HG03135 (cell line): ENCODE data around the gene SCYL3.
"Not testable (repeated sequence)": the region's sequence is repeated elsewhere in the genome, so short reads cannot be mapped to it uniquely, and the experiment has no call there.

Experiments used
- ATAC-seq: cut with Tn5 transposase; IDR thresholded peaks from one replicate; pipeline ENCODE4 v1.9.1; 2021; ENCODE audit warnings: mild to moderate bottlenecking, moderate library complexity; ENCODE audit not compliant: unreplicated experiment

Gene SCYL3, protein sequence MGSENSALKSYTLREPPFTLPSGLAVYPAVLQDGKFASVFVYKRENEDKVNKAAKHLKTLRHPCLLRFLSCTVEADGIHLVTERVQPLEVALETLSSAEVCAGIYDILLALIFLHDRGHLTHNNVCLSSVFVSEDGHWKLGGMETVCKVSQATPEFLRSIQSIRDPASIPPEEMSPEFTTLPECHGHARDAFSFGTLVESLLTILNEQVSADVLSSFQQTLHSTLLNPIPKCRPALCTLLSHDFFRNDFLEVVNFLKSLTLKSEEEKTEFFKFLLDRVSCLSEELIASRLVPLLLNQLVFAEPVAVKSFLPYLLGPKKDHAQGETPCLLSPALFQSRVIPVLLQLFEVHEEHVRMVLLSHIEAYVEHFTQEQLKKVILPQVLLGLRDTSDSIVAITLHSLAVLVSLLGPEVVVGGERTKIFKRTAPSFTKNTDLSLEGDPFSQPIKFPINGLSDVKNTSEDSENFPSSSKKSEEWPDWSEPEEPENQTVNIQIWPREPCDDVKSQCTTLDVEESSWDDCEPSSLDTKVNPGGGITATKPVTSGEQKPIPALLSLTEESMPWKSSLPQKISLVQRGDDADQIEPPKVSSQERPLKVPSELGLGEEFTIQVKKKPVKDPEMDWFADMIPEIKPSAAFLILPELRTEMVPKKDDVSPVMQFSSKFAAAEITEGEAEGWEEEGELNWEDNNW

DNA sequence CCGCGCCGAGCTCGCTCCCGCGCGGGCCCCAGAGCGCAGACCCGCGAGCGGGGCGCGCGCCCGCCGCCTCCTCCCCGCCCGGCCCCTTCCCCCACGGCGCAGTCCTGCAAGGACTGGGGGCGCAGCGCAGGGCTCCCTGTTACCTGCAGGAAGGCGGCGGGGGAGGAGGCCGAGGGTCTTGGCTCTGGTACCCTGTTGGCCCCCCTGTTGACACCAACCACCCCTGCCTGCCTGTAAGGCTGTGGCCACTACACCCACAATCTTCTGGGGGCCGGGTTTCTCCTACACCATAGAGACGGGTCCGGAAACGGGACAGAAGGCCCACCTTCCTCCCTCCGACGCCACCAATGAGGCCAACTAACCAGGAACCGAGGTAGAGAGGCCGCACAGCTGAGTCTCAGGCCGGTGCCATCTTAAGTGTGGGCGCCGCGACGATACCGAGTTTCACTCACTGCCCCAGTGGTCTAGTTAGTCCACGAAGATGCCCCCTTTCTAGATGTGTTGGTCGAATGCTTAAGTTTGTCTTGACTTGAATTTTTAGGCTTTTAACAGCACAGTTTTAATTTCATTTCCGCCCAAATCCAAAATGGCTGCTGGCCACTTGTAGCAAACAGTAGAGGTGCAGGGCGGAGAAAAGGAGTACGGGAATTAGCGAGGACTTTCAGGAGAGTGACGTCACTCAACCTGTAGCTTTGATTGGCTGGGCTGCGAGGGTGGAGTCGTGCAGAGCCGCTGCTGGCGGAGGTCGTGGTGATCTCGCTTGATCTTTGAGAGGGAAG is at the start of gene SCYL3:
Gene SCYL3 (minus strand): TSS at position 252 of the 779 bp plus-strand sequence. CDS start 5,056 bp downstream, outside the sequence.
- ATAC-seq: peak; percentile 89

DNA sequence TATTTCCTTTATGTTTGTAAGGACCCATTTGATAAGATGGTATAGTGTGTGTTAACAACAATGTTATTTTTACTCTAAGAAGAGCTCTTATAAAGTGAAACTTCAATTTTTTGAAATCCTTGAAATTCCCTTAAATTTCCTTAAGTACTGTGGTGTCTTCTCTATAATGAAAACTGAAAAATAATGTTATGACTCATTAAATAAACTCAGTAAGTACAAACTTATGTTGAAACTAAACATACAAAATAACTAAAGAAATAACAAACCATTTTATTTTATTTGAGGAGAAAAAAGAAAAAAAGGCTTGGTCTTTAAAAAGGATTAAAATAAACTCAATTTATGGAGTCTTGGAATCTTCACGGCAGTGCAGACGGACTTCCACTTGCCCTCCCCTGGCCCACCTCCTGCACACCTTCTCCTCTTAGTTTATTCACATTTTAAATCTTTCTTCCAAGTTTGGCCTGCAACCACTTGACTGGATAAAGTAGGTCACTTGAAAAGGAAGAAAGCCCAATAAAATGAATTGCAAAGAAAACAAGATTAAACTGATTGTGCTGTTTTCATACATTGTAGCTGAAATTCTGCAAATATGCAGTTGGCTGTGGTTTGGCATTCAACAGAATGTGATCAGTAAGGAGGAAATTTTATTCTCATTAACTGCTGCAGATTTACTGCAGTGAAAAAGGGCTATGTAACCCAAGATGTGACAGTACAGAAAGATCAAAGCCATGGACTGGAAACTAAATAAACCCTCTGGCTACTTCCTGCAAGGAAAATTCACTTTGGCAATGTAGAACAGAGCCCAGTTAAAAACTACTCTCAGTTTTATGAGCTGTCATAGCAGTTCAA is 48.5 kb upstream of the SCYL3 start:
- ATAC-seq: no peak

DNA sequence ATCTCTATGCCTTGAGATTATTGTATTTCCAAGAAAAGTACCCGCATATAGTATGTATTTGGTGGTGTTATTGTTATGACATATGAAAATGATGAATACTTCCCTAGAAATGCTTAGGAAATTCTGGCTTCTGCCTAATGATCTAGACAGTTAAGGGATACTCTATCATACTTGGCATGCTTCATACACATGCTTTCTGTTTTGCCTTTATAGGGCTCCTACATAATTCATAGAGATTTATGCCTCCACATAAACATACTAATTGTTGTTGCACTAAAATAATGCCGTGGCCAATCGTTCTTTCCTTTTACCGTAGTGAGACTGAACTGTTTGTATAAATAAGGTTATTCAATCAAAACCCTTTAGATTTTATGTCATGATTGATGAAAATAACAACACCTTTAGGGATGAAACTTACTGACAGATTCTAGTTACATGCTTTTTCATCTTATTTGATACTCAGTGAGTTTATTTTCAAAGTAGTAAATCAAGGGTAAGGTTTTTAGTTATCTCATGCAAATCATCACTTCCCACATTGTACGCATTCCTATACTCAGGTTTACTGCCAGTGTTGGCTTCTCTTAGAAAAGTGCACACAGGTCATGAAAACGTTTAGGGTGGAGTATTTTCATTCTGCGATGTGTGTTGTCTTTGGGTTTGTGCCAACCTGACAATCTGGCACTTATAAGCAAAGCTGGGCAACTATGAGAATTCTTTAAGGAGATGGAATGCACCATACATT is 40.5 kb upstream of the SCYL3 start:
- ATAC-seq: no peak

DNA sequence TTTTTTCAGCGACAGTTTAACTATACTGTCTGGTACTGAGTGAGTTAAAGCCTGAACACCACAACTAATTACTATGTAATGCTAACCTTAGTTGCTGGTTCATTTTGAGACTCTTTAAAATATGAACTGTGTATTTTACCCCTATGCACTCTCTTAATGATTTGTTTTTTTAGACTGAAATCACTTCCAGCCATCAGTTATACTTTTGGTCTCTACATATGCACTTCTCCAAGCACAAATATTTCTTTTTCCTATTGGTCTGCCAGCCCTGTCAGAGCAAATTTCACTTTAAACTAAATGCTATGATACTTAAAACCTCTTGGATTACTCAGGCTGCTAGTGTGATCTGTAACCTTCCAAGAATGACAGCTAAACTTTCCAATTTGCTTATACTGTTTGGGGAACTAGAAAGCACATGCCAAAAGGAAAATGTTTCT is 38.1 kb upstream of the SCYL3 start:
- no peak for ATAC-seq

DNA sequence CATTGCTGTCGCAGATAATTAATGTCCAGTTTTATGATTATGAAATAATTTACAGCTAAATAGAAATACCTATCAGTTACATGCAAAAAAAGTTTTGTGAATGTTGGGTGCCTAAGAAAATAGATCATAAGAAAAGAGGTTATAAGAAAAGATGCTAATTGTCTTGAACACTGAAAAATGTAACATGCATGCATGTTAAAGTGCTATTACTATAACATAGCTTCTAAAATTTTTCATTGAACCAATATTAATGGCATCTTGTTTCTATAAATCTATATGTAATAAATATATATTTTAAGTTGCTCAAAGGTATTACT is 35.5 kb upstream of the SCYL3 start:
- ATAC-seq: no peak

DNA sequence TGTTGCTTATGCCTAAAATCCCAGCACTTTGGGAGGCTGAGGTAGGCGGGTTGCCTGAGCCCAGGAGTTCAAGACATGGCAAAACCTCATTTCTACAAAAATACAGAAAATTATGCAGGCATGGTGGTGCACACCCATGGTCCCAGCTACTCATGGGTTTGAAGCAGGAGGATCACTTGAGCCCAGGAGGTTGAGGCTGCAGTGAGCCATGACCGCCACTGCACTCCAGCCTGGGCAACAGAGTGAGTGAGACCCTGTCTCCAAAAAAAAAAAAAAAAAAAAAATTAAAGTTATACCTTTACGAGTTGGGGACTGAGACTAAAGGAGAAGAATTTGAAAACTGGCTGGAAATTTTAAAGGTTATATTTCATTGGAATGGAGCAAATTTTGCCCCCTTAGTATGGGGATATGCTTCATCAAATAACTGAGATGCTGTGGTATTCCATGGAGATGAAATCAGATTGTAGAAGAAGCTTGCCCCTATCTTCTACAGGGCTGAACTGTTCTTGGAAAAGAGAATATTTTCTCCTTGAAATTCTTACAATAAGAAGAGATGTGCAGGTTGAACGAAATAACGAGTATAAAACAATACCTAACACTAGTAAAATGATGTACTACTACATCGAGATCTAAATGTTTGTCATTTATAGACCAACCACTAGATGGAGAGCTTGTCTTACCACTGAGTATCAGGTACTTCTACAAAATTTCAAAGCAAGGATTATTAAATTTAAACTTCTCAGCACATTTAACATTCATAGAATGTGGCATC is 34.9 kb upstream of the SCYL3 start:
- peak; percentile 84 for ATAC-seq

DNA sequence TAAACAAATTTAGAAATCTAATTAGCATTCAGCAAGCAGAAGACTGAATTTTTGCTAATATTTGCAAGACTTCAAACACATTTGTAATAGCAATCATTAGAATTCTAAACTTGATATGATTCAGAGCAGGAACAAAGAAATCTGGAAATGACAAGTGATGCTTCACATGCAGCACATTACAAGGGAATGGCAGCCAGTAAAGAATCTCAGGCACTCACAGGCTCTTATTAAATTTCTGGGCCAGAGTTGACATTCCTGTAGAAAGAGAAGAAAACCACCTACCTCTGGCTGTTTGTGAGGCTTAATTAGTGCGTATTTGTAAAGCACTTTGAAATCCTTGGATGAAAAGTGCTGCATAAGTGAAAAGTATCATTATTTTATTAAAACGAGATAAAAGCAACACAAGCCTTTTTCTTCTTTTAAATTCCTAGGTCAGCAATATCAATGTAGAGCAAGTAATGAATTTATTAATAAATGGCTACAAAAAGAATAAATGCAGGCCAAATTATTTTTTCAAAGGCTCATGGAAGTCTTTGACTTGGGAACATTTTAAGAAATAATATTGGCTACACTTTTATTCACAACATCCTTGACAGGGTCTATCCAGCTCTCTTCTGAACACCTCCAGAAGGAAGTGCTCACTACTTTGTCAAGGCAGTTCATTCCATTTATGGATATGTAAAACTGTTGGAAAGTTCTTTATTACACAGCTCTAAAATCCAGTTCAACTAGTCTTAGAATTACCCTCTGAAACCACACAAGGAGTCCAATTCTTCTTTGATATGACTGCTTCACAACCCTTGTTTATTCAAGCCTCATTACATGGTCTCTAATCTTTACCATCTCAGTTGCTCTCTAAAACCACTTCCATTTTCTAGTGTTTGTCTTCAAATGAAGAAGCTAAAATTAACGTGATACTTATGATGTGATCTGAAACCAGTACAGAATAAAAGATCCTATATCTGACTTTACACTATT is 32.1 kb upstream of the SCYL3 start:
- ATAC-seq: peak; percentile 62

DNA sequence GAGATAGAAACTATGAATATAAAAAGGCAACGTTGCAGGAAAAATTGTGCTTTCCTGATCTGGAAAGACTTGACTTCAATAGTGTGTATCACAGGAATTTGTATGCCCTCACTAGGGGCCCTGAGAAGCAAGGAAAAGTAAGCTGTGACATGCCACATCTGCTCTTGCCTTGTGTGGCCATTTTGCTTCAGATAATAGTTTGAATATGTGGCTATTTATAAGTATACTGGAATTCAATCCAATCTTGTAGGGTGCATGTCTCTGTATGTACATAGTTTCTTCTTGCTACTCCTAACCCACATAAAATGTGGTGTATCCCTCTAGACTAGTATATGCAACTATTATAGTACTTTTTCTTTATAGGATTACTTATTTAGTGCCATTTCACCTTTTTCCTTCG is 31.1 kb upstream of the SCYL3 start:
- ATAC-seq: no peak

DNA sequence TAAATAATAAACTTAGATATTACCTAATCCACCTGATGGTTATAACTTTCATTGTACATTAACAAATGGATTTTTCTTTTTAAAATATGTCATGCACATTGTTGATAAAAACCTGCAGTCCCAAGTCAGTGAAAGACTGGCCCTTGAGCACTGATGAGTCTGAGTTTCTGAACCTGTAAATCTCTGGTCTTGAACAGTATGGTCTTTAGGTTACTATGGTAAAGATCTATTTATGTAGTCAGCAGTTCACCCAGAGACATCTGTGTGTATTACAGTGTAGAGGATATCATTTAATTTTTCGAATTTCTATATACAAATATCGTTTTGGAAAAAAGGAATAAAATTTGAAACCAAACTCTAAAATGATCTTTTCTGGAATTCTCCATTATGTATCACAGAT is 30.4 kb upstream of the SCYL3 start:
- no peak for ATAC-seq

DNA sequence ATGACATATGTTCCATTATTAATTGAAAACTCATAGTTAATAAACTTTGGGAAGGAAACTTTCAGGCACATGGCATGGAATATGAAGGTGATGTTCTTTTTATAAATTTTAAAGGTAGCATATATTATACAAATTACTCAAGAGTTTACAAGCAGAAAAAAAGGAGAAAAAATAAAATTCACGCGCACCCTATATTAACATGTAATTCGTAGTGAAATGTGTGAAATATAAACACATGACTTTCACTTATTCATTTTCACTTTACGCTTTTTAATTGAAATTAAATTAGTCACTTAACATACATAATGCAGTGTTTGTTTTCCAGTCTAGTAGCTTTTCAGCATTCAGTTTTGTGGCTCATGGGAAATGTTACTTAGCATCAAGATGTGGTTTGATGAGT is 27.4 kb upstream of the SCYL3 start:
- no peak for ATAC-seq

DNA sequence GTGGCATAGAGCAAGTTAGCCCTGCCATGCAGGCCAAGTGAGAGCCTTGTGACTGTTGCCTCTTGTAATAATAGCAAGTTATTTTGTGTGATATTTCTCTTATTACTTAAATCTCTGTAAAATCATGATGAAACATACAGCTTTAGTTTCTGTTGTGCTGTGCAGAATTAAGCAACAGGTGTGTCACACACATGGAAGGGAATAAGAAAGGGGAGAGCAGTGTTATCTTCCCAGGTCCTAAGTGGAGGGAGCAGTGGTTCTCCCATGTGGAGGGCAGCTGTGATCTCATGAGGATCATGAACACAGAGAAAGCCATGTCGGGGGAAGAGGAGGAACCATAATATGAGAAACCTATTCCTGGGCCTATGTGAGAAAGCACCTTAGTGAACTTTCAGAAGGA is 25.2 kb upstream of the SCYL3 start:
- no peak for ATAC-seq

DNA sequence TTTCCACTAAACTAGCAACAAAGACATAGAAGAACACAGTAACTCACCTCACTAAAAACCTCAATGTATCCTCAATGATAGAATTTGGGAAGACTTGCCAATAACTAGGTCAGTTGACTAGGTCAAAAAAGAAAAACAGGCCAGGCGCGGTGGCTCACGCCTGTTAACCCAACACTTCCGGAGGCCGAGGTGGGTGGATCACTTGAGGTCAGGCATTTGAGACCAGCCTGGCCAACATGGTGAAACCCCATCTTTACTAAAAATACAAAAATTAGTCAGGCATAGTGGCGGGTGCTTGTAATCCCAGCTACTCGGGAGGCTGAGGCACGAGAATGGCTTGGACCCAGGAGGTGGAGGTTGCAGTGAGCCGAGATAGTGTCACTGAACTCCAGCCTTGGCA is 24.5 kb upstream of the SCYL3 start:
- ATAC-seq: not testable (repeated sequence)

DNA sequence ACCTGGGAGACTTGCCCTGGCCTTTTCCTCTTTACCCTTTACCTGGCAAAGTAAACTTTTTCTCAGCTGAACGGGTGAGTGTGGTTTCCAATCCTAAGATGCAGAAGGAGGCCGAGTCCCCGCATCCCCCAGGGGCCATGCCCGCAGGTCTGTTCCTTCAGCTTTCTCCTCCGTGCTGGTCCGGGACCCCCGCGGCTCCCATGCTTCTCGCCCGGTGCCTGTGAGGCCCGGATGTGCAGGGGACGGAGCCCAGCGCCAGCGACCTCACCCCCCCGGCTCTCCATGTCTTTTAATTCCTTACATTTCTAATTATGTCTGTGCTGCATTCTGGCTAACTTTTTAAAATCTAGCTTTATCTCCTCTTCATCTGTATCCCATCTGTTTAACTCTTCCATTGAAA is 21.5 kb upstream of the SCYL3 start:
- ATAC-seq: no peak

DNA sequence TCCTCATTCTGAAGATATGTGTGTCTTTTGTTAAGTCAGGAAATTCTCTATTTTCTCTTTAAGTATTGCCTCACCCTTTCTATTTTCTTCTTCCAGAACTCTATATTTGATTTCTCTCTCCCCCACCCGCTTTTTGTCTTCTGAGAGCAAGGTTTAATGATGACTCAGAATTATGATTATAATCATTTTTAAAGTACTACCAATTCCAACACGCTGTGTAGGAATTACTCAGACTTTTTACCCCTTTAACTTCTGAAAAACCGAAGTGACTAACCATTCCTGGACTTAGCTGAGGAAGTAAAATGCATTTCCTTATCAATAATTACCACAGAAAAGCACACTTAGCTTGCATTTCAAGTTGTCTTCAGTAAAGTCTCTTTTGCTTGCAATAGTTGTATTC is 20.8 kb upstream of the SCYL3 start:
- no peak for ATAC-seq

DNA sequence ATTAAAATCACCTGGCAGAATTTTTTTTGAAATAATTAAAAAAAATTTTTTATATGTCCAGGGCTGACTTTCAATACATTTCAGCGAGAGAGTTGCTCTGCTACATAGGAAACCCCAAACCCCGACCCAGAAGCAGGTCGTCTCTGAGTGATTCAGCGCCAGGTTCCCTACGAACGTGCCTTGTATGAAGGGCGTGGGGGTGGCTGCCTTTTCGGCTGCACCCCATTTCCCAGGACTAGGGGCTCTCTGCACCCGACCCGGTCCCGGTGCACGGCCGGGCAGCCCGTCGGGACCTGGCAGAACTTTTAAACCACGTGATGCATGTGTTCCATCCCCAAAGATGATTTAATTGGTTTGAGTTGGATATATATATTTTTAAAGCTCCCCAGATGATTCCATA is 15.8 kb upstream of the SCYL3 start:
- no peak for ATAC-seq

DNA sequence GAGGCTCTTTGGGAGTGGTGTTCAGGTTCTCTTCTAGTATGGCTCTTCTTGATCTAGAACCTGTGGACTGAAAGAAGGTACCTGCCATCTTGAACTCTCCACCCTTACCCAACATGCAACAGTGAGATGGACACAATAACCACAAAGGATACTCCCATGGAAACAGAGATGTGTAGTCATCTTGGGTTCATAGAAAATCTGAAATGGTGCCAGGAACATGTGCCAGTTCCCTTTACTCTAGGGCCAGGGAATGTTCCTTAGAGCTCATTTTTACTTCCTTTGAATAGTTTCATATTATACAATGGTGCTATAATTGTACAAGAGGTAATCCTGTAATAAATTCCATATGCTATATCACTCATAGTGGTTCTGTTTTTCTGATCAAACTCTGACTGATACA is 13.2 kb upstream of the SCYL3 start:
- ATAC-seq: no peak

DNA sequence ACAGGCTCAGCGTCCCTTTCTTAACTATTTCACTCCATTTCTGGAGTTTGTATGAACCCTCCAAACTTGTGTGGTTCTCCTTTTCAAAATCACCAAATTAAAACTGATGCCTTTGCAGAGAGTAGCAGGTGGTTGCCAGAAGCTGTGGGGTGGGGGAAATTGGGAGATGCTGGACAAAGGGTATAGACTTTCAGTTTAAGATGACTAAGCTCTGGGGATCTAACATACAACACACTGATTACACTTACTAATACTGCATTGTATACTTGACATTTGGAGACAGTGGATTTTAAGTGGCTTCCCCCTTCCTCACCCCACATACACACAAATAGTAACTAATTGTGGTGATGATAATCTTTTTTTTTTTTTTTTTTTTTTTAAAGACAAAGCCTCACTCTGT is 11.1 kb upstream of the SCYL3 start:
- ATAC-seq: no peak

DNA sequence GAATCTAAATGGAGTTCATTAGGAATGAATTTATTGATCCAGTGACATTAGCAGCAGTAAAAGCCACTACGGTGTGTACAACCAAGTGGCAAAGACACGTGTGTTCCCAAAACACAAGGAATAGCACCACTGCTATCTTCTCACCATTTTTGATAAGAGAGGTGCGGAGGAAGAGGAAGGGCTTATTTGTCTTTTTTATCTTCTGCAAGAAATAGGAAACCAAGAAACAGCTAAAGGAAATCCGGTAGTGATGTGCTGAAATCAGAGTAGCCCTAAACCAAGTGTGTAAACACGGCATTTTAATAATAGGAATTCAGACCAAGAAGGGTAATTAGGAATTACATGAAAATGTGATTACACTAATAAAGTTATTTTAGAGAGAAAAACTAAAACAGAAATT is 9.1 kb upstream of the SCYL3 start:
- ATAC-seq: no peak
